Measurements from ENCODE around the gene HSD17B3.
A peak's percentile ranks its signal among the peaks of the same experiment; 100 is the strongest.
"Not testable (repeated sequence)": the region's sequence is repeated elsewhere in the genome, so short reads cannot be mapped to it uniquely, and the experiment has no call there.

Gene HSD17B3

DNA sequence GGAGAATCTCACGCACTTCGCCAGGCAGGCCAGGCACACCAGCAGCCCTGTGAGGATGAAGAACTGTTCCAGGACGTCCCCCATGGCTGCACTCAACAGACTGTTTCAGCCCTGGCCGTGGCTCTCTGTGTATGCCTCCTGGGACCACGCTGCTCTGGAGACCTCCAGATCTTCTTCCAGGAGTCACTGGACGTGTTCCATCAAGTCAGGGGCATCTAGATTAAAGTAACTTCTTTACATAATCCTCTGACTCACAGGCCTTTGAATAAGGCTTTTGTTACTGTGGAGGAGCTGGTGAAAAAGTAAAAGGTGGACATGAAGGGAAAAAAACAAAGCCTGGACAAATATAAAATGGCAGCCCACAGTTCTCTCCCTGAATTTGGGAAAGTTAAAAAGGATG, at the start of gene HSD17B3:
TSS of gene HSD17B3 (minus strand) at position 156 of the 400 bp plus-strand sequence. CDS start at position 84, 72 bp downstream.
- no peak for DNase-seq (ENCODE audit: low spot score)

DNA sequence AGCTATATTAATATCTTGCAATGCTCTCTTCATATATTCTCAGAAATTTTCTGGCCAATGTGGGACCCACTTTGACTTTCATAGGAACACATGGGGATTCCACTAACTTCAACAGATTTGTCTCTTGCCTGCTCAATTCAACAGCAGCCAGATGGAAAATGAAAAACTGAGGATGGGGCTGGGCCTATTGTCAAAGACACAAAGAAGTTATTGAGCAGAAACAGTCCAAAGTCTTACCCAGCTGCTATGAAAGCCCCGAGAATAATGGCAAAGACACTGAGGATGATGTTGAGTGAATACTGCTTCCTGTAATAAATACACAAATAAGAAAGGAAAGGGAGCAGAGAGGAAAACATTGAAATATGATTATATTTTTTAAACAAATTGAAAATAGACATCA, 48.9 kb upstream of the HSD17B3 start:
- peak; percentile 85 for DNase-seq (ENCODE audit: low spot score)

DNA sequence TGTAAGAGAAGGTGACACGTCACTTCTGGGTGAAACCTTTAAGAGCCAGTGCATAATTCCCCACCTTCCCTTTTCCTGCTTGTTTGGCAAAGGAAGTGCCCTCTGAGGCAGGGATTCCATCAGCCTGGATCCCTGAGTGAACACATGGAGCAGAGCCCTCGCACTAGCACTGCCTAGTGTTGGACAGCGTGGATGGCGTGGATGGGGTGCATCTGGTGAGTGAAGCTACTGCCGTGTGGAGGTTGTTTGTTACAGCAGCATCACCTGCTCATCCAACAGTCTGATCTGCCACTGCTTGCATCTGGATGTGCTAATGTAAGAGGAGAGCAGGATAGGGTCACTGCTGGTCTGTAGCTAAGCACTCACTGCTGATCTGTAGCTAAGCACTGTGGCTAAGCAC, 46.3 kb upstream of the HSD17B3 start:
- DNase-seq (ENCODE audit: low spot score) = no peak

DNA sequence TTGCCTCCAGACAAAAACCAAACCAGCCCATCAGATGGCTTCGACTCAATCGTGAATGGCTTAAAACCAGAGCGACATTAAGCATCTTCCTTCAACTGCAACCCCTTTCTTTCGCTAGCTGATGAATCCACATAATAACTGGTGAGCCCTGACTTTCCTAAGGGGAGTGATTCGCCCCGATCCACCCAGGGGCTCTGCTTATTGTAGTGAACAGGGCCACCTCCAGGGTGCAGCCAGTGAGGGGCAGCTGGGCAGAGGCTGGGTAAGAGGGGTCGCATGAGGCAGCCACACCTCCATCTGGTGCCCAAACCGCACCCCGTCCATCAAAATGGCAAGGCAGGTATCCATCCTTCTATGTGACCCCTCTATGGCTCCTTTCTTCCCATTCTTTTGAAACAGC, 43.6 kb upstream of the HSD17B3 start:
- DNase-seq (ENCODE audit: low spot score) = no peak

DNA sequence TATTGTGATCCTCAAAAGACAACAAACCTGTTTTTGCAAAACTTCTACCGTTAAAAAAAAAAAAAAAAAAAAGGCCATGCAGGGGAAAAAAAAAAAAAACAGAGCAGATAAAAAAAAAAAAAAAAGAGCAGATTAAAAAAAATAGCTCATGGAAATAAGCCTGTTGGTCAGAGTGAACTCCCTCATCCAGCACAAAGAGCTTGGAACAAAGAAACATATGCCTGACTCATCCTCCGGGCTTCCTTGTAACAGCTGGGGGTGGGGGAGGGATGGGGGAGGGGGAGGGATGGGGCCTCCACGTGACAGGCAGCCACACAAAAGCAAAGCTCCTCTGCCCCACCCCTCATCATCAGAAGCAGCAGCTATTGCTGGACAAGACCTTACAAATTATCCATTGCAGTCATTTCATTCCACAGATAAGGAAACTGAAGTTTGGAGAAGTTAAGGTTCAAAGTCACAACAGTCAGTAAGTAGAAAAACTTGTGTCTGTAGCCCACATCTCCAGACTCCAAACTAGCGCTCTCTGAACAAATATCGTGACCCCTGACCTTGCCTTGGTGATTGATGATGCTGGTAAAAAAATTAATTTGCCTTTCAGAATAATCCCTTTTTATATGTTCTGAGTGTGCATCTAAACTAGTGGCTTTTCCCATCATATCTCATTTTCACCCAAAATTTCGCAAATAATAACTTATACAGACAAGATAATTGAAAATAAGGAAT, 42.6 kb upstream of the HSD17B3 start:
- peak; percentile 82 for DNase-seq (ENCODE audit: low spot score)

DNA sequence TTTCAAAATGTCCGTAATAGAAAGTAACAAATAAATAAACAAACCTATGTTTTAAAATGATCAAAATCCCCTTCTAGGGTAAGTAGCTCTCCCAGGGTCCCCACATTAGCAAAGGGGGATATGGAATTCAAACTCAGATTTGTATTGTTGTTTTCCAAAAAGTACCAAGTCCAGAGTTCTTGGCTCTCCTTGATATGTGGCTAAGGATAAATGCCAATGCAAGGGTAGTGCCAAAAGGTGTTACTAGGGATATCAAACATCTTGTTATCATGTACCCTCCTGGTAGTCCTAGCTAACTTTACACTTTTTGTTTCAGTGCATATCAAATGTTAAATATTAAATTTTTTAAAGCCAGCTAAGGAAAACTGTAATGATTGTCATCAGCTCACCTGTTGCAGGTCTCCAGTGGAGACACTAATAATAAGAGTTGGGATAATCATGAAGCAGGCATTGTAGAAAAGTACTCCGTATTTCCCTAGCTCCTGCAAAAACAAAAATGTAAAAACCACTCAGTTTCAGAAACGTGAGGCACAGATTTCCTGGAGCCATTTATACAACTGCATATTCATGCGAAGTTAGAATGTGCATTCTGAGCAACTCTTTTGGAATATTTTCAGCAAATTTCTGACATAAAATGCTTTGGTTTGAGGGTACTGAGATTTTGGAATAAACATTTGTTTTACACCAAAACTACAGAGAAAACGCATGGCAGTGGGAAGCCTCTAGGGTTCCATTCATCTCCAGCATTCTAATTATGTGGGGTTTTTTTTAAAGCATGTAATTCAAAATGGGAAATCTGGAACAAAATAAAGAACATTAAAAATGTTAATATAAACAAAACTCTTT, 41.8 kb upstream of the HSD17B3 start:
- DNase-seq (ENCODE audit: low spot score) = no peak

DNA sequence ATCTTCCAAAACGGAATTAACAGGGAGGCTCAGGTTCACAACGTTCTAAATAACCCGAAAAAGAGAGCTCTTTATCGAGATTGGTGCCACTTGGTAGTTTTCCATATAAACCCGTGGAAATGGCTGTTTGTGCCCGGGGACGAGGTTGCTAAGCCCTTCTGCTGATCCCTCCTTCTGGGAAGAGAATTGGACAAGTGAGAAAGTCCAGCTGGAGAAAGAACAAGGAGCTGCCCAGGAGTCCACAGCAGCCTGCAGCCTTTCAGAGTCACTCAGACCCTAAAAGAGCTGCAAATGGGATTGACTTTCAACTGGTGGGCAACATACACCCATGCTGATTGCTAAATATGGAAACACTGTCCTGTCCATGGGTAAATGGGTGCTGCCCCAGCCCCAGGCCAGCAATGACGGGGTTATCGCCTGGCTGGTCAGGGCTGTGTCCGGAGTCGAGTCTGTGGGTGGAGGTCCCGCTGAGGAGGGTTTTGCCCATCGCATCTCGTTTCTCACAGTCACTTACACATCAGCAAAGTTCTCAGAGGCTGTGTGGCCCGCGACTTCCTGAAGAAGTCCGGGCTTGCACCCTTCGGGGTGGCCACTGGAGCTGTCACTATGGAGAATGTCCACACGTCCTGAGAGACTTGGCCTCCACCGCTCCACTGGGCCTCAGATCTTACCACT, 40.7 kb upstream of the HSD17B3 start:
- no peak for DNase-seq (ENCODE audit: low spot score)

DNA sequence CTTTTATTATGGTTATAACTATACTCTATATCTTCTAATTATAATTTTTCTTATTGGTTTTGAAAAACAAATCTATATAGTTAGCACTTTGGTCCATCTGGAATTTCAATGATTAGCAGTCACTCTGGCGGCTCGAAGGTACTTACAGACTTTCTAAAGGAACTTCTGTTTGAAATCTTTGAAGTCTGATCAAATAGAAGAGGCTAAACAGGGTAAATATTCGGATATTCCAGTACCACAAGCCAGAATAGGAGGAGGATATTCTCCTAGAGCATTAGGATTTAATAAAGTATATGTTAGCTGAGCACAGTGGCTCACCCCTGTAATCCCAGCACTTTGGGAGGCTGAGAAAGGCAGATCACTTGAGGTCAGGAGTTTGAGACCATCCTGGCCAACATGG, 38.7 kb upstream of the HSD17B3 start:
- DNase-seq (ENCODE audit: low spot score) = no peak

DNA sequence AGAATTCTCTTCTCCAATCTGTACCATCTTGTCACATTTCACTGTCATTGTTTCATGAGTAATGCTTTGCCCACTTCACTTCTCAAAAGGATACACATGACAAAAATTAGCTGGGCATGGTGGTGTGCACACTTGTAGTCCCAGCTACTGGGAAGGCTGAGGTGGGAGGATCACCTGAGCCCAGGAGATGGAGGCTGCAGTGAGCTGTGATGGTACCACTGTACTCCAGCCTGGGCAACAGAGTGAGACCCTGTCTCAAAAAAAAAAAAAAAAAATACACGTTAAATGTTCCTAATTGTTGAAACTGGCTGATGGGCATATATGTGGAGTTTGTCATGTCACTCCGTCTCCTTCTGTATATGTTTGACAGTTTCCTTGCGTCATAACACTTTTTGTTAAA, 36.3 kb upstream of the HSD17B3 start:
- DNase-seq (ENCODE audit: low spot score) = no peak

DNA sequence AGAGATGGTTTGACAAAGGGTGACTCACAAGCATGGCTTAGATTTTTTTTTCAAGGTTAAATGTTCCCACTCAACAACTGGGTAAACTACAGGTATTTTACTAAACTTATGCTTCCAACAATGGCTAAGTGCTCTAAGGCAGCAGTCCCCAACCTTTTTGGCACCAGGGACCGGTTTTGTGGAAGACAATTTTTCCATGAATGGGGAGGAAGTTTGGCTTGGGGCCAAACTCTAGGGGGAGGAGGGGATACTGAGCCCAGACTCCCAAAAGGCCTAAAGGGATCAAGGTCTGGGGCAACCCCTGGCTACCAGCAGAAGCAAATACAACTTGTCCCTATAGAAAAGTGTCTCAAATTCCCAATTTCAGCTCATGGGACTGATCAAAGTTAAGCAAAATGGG, 32.0 kb upstream of the HSD17B3 start:
- DNase-seq (ENCODE audit: low spot score) = no peak

DNA sequence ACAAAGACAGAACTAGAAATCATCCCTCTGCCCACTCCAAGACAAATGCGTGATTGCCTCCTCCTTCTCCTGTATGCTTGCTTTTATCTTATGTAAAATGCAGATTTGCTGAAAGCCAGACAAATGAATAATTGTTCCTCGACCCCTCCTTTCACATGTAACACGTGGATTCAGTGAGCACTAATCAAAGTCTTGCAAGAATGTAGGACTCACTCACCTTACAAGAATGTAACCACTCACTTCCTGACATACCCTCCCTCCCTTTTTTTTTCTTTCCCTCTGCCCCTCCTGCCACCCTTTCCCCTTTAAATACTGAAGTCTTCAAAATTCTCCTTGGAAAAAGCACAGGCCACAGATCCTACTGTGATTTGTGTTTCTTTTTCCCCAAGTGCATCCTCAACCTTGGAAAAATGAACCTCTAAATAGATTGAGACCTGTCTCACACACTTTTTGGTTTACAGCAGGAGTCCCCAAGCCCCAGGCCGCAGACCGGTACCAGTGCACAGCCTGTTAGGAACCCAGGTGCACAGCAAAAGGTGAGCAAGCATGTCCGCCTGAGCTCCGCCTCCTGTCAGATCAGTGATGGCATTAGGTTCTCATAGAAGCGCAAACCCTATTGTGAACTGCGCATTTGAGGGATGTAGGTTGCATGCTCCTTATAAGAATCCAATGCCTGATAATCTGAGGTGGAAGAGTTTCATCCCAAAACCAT, 29.4 kb upstream of the HSD17B3 start:
- no peak for DNase-seq (ENCODE audit: low spot score)

DNA sequence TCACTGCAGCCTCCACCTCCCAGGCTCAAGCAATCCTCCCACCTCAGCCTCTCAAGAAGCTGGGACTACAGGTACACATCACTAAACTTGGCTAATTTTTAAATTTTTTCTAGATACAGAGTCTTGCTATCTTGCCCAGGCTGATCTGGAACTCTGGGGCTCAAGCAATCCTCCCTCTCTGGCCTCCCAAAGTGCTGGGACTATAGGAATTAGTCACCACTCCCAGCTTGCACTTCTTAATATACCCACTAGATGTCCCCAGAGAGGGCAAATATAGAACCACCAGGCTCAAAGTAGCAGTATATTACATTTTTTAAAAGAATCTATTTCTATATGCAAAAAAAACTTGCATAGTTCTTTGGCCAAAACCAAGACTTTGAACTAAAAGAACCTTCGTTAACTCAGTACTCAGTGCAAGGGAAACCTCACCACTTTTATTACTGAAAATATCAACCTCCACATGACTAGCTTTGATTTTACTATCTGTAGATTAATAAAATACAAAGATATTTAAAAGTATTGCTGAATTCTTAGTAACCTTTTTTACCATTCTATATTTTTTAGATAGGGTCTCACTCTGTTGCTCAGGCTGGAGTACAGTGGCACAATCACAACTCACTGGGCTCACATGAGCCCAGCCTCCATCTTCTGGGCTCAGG, 25.8 kb upstream of the HSD17B3 start:
- peak; percentile 57 for DNase-seq (ENCODE audit: low spot score)

DNA sequence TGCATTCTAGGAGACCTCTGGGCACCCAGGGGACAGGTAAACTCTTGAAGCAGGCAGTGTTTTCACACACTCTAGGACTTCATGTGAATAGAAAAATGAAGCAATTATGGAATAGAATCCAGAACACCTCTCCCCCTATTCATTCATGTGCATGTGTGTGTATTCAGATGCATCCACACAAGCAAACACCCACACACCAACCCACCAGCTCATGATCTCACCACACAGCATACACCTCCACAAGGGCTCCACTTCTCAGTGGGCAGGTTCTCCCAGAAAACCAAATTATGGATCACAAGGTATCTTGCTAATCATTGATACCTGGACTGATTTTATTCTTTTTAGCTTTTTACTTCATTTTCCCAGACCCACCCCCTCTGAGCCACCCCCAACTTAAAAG, 21.2 kb upstream of the HSD17B3 start:
- DNase-seq (ENCODE audit: low spot score) = no peak

DNA sequence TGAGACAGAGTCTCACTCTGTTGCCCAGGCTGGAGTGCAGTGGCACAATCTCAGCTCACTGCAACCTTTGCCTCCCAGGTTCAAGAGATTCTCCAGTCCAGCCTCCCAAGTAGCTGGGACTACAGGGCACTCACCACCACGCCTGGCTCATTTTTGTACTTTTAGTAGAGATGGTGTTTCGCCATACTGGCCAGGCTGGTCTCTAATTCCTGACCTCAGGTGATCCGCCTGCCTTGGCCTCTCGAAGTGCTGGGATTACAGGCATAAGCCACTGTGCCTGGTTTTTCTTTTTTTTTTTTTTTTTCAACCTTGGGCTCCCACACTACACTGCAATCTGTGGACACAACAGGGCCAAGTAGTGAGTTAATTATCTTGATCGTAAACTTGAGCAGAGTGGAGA, 20.8 kb upstream of the HSD17B3 start:
- not testable (repeated sequence) for DNase-seq (ENCODE audit: low spot score)

DNA sequence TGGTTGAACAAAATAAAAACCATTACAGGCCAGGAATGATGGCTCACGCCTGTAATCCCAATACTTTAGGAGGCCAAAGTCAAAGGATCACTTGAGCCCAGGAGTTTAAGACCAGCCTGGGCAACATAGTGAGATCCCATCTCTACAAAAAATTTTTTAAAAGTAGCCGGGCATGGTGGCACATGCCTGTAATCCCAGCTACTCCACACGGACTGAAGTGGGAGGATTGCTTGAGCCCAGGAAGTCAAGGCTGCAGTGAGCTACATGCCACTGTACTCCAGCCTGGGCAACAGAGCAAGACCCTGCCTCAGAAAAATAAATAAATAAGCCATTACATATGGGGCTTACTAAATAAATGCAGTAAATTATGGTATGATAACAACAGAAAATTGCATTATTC, 20.2 kb upstream of the HSD17B3 start:
- DNase-seq (ENCODE audit: low spot score) = not testable (repeated sequence)

DNA sequence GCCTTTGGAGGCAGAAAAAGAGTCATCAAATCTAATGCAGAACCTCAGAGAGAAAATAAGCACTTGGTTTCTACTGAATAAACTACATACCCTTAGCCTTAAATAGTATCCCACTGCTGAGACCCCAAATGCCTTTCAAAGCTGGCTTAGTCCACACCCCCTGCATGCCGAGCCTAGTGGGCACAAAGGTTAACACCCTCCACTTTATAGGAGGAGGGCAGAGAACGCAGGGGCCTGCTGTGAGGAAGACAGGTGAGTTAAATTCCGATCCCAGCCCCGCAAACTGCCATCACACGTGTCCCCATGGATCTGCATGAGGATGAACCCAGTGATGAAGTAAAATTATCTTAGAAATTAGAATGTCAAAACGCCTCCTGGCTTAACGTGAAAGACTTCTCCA, 19.5 kb upstream of the HSD17B3 start:
- DNase-seq (ENCODE audit: low spot score) = no peak

DNA sequence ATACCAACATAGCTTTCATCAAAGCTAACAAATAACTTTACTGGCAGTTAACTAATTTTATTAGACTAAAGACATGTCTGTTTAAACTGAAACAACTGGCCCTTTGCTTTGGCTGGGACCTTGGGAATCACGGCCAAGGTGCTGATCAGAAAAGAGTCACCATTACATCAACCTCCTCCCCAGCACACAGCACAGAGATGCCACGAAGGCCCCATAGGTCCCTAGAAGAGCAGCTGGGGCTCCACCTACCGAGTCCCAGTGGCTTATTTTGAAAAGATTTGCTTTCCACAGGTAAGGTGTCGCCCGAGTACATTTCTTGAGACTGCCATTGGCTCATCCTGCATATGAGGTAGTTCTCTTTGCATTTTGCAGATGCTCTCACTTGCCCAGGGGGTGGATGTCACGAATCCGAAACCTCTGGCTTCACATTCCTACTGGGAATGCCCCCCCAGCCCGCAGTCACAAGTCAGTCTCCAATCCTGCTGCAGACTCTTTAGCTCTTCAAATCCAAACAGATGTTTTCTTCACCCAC, 18.8 kb upstream of the HSD17B3 start:
- DNase-seq (ENCODE audit: low spot score) = no peak

DNA sequence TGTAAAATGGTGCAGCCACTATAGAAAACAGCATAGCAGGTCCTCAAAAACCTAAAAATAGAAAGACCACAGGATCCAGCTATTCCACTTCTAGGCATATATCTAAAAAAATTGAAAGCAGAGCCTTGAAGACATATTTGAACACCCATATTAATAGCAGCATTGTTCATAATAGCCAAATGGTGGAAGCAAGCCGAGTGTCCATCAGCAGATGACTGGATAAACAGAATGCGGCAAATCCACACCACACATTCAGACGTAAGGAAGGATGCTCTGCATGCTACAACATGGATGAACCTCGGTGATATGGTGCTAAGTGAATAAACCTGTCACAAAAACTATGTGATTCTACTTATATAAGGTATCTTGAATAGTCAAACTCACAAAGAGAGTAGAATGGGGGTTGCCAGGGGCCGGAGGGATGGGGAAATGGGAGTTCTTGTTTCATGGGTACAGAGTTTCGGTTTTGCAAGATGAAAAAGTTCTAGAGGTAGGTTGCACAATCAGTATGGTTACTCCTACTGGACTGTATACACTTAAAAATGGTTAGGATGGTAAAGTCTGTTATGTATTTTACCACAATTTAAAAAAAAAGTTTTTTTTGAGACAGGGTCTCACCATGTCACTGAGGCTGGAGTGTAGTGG, 17.1 kb upstream of the HSD17B3 start:
- DNase-seq (ENCODE audit: low spot score) = no peak

DNA sequence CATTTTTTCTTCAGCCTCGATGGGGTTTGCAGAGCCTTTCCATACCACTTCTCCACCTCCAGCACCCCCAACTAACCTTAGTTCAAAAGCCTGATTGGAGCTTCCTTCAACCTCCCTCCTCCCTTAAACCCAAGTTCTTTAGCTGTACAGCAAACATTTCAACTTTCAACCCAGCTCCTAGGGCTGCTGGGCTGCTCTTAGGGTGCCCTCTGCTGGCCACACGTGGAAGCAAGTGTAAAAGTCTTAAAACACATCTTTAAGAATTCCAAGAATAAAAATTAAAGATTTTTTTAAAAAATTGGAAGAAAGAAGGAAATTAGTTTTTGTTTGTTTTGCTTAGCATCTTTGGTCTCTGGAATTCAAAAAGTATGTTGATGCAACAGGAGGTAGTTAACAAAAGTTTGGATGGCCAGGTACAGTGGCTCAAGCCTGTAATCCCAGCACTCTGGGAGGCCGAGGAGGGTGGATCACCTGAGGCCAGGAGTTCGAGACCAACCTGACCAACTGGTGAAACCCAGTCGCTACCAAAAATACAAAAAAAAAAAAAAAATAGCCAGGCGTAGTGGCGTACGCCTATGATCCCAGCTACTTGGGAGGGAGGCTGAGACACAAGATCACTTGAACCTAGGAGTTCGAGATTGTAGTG, 15.5 kb upstream of the HSD17B3 start:
- peak; percentile 79 for DNase-seq (ENCODE audit: low spot score)

DNA sequence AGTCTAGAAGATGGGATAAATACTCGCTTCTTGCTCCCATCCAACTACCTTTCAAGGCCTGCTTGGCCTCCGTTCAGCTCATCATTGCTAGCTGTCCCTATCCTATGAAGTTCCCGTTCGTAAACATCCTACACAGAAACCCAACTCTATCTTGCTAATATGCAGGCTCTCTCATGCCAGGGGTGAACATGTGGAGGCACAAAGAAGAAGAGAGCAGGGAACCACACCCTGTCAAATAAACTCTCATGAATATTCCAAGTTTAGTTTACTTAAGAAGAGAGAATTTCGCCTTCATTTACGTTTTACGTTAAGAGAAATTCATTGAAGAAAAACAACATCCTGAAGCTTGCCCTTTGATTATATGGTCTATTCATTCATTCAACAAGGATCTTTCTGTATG, 7.9 kb upstream of the HSD17B3 start:
- DNase-seq (ENCODE audit: low spot score) = no peak

All from Ammon's horn (tissue), 1 donor.